Lower leg skin (tissue), 3 donors: ENCODE data around the gene CNTN4.

Experiments used
- CTCF ChIP-seq, 3 donors: fragments of 450-650 bp; IDR thresholded peaks; one replicate each; pipeline ENCODE4 v1.5.1; 2016; ENCODE audit warnings: antibody characterized with exemption in 3 of 3, mild to moderate bottlenecking in 3 of 3, moderate library complexity in 2 of 3
- POLR2A ChIP-seq, 2 donors: fragments of 450-650 bp; IDR thresholded peaks; one replicate each; pipeline ENCODE4 v1.6.1; 2016 to 2017; ENCODE audit warnings: antibody characterized with exemption in 2 of 2, mild to moderate bottlenecking in 1 of 2, moderate library complexity in 1 of 2

- TF ChIP-seq CTCF (IDR thresholded peaks at IDR 0.05) (no peak), POLR2A (IDR thresholded peaks at IDR 0.05) (no peak)
Measured at GRCh38 chr3:2784627-2785026, 686.0 kb downstream of the CNTN4 start.
